Measurements from ENCODE around the gene CLSTN2.

DNA sequence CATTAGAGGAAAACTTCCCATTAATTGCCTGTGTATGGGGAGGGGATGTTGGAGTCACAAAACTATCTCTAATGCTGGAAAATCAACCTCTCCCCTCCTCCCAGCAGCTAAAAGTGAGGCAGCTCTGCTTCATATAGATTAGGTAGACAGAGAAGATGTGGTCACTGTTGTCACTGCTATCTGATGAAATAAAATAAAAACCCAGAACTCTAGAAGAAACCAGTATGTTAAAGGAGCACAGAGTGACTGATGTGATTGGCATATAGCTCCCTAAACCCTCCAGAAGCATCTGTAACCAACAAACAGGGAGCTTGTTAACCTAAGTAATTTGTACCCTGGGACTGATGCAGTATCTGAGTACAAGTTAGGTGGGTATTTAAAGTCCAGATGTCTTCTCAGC is 531.0 kb downstream of the CLSTN2 start:
- no peak for TF ChIP-seq EZH2 (optimal IDR thresholded peaks at IDR 0.05; ENCODE audit: low read depth, low read length)
- TF ChIP-seq, protein P1, sequence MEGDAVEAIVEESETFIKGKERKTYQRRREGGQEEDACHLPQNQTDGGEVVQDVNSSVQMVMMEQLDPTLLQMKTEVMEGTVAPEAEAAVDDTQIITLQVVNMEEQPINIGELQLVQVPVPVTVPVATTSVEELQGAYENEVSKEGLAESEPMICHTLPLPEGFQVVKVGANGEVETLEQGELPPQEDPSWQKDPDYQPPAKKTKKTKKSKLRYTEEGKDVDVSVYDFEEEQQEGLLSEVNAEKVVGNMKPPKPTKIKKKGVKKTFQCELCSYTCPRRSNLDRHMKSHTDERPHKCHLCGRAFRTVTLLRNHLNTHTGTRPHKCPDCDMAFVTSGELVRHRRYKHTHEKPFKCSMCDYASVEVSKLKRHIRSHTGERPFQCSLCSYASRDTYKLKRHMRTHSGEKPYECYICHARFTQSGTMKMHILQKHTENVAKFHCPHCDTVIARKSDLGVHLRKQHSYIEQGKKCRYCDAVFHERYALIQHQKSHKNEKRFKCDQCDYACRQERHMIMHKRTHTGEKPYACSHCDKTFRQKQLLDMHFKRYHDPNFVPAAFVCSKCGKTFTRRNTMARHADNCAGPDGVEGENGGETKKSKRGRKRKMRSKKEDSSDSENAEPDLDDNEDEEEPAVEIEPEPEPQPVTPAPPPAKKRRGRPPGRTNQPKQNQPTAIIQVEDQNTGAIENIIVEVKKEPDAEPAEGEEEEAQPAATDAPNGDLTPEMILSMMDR (IDR thresholded peaks at IDR 0.05; ENCODE audit: low read length) = no peak
- no peak for TF ChIP-seq EZH2phosphoT487 (IDR thresholded peaks at IDR 0.05; ENCODE audit: low read length)

Measured in MM.1S (cell line).